ENCODE data around the gene TMA7.

The TMA7 gene

GRCh38 chr3:48404440-48405342 is 35.4 kb upstream of the TMA7 start:
- Mint-ChIP-seq H3K27ac (no peak overlapping the region), H3K4me3 (no peak overlapping the region), H3K9me3 (no peaks in the 10 kb centered on the region), H3K4me1 (ENCODE audit: low read depth) (no peaks in the 10 kb centered on the region), H3K27me3 (ENCODE audit: low read depth) (no peaks in the 10 kb centered on the region), H3K36me3 (ENCODE audit: low read depth) (no peaks in the 10 kb centered on the region)
- no peak for DNase-seq (ENCODE audit: low spot score)

- Mint-ChIP-seq H3K27ac (no peak overlapping the region), H3K4me3 (no peak overlapping the region), H3K4me1 (ENCODE audit: low read depth) (no peaks in the 10 kb centered on the region), H3K27me3 (ENCODE audit: low read depth) (no peaks in the 10 kb centered on the region), H3K9me3 (no peaks in the 10 kb centered on the region), H3K36me3 (ENCODE audit: low read depth) (no peaks in the 10 kb centered on the region)
- no peak for DNase-seq (ENCODE audit: low spot score)
These were observed 34.6 kb upstream of the TMA7 start for GRCh38 chr3:48405343-48405881.

- Mint-ChIP-seq H3K4me1 (ENCODE audit: low read depth) (no peaks in the 10 kb centered on the region), H3K27me3 (ENCODE audit: low read depth) (no peaks in the 10 kb centered on the region), H3K9me3 (no peaks in the 10 kb centered on the region), H3K4me3 (no peak overlapping the region), H3K27ac (no peak overlapping the region), H3K36me3 (ENCODE audit: low read depth) (no peaks in the 10 kb centered on the region)
- no peak for DNase-seq (ENCODE audit: low spot score)
These were observed 34.1 kb upstream of the TMA7 start for GRCh38 chr3:48405971-48406370.

- H3K27ac Mint-ChIP-seq: no peak overlapping the region
- H3K9me3 Mint-ChIP-seq: no peaks in the 10 kb centered on the region
- DNase-seq (ENCODE audit: low spot score): no peak
- H3K27me3 Mint-ChIP-seq (ENCODE audit: low read depth): no peaks in the 10 kb centered on the region
- H3K4me3 Mint-ChIP-seq: no peak overlapping the region
- H3K4me1 Mint-ChIP-seq (ENCODE audit: low read depth): no peaks in the 10 kb centered on the region
- H3K36me3 Mint-ChIP-seq (ENCODE audit: low read depth): no peaks in the 10 kb centered on the region
These were observed 33.3 kb upstream of the TMA7 start for GRCh38 chr3:48406443-48407431.

GRCh38 chr3:48407542-48408099 is 32.4 kb upstream of the TMA7 start:
- H3K4me3 Mint-ChIP-seq: no peak overlapping the region
- H3K27me3 Mint-ChIP-seq (ENCODE audit: low read depth): no peaks in the 10 kb centered on the region
- no peak overlapping the region for H3K27ac Mint-ChIP-seq
- H3K9me3 Mint-ChIP-seq: no peaks in the 10 kb centered on the region
- H3K4me1 Mint-ChIP-seq (ENCODE audit: low read depth): no peaks in the 10 kb centered on the region
- no peaks in the 10 kb centered on the region for H3K36me3 Mint-ChIP-seq (ENCODE audit: low read depth)
- DNase-seq (ENCODE audit: low spot score): no peak

GRCh38 chr3:48408823-48409281 is 31.2 kb upstream of the TMA7 start:
- H3K4me1 Mint-ChIP-seq (ENCODE audit: low read depth): no peaks in the 10 kb centered on the region
- no peaks in the 10 kb centered on the region for H3K36me3 Mint-ChIP-seq (ENCODE audit: low read depth)
- no peak overlapping the region for H3K27ac Mint-ChIP-seq
- H3K9me3 Mint-ChIP-seq: no peaks in the 10 kb centered on the region
- no peaks in the 10 kb centered on the region for H3K27me3 Mint-ChIP-seq (ENCODE audit: low read depth)
- no peak for DNase-seq (ENCODE audit: low spot score)
- no peak overlapping the region for H3K4me3 Mint-ChIP-seq

GRCh38 chr3:48409291-48410201 is 30.5 kb upstream of the TMA7 start:
- Mint-ChIP-seq H3K4me1 (ENCODE audit: low read depth) (no peaks in the 10 kb centered on the region), H3K4me3 (no peak overlapping the region), H3K36me3 (ENCODE audit: low read depth) (no peaks in the 10 kb centered on the region), H3K9me3 (no peaks in the 10 kb centered on the region), H3K27ac (no peak overlapping the region), H3K27me3 (ENCODE audit: low read depth) (no peaks in the 10 kb centered on the region)
- DNase-seq (ENCODE audit: low spot score): no peak

GRCh38 chr3:48410205-48411040 is 29.6 kb upstream of the TMA7 start:
- Mint-ChIP-seq H3K4me1 (ENCODE audit: low read depth) (no peaks in the 10 kb centered on the region), H3K27ac (no peak overlapping the region), H3K27me3 (ENCODE audit: low read depth) (no peaks in the 10 kb centered on the region), H3K9me3 (no peaks in the 10 kb centered on the region), H3K36me3 (ENCODE audit: low read depth) (no peaks in the 10 kb centered on the region), H3K4me3 (no peak overlapping the region)
- no peak for DNase-seq (ENCODE audit: low spot score)

- Mint-ChIP-seq H3K4me3 (no peak overlapping the region), H3K27ac (no peak overlapping the region), H3K4me1 (ENCODE audit: low read depth) (no peaks in the 10 kb centered on the region), H3K36me3 (ENCODE audit: low read depth) (no peaks in the 10 kb centered on the region), H3K9me3 (no peaks in the 10 kb centered on the region), H3K27me3 (ENCODE audit: low read depth) (no peaks in the 10 kb centered on the region)
- DNase-seq (ENCODE audit: low spot score): no peak
These were observed 28.9 kb upstream of the TMA7 start for GRCh38 chr3:48411041-48411588.

- Mint-ChIP-seq H3K4me1 (ENCODE audit: low read depth) (no peaks in the 10 kb centered on the region), H3K4me3 (no peak overlapping the region), H3K27me3 (ENCODE audit: low read depth) (no peaks in the 10 kb centered on the region), H3K36me3 (ENCODE audit: low read depth) (no peaks in the 10 kb centered on the region), H3K27ac (no peak overlapping the region), H3K9me3 (no peaks in the 10 kb centered on the region)
- DNase-seq (ENCODE audit: low spot score): no peak
These were observed 28.3 kb upstream of the TMA7 start for GRCh38 chr3:48411606-48412374.

GRCh38 chr3:48412375-48413001 is 27.6 kb upstream of the TMA7 start:
- Mint-ChIP-seq H3K4me3 (no peak overlapping the region), H3K27ac (no peak overlapping the region)
- no peak for DNase-seq (ENCODE audit: low spot score)

More at GRCh38 chr3:48412375-48413001, 27.6 kb upstream of the TMA7 start:
- no peaks in the 10 kb centered on the region for H3K9me3 Mint-ChIP-seq
- no peaks in the 10 kb centered on the region for H3K27me3 Mint-ChIP-seq (ENCODE audit: low read depth)
- H3K36me3 Mint-ChIP-seq (ENCODE audit: low read depth): no peaks in the 10 kb centered on the region
- no peaks in the 10 kb centered on the region for H3K4me1 Mint-ChIP-seq (ENCODE audit: low read depth)

Data from T-helper 2 cell treated with Interferon-gamma antibody and Interleukin-4, amounts not matched to agents 5 μg/mL and 100 μg/mL, for 36 hours (primary cell).